Body of pancreas (tissue), 4 donors: Measurements from ENCODE around the gene MRPL14. TPM values are rescaled to one million over a fixed set of nuclear protein-coding genes. Genes with fewer than 3 reads are reported as not detected.

Source experiments
- ATAC-seq: fragments of 150-250 bp; one replicate; pipeline ENCODE4 v1.9.1; 2016
- DNase-seq, 4 donors: peaks; one replicate each; pipeline ENCODE4 v3.0.0-alpha.2; 2019
- H3K27ac ChIP-seq, 4 donors: fragments of 200-600 bp; sonication (generic); 1 replicate in 3 of 4; 2 replicates in 1 of 4; pipeline versions ENCODE4 v1.5.1 to v1.6.1; 2016 to 2019; ENCODE audit warnings: mild to moderate bottlenecking in 1 of 4, mixed read lengths in 1 of 4, moderate library complexity in 1 of 4
- H3K27me3 ChIP-seq, 2 donors: fragments of 200-600 bp; sonication (generic); one replicate each; pipeline ENCODE4 v1.6.0; 2016; ENCODE audit warnings: mild to moderate bottlenecking in 1 of 2
- H3K36me3 ChIP-seq, 2 donors: fragments of 200-600 bp; sonication (generic); replicated peaks in 1 of 2; 2 replicates each; pipeline ENCODE4 v1.5.1; 2016; ENCODE audit warnings: low read depth in 2 of 2; ENCODE audit not compliant: insufficient read depth in 1 of 2
- H3K4me1 ChIP-seq: fragments of 200-600 bp; sonication (generic); one replicate; pipeline ENCODE4 v1.6.0; 2016
- H3K4me3 ChIP-seq, 2 donors: fragments of 200-600 bp; sonication (generic); 1 replicate in 1 of 2; 2 replicates in 1 of 2; pipeline ENCODE4 v1.5.1; 2016 to 2019
- H3K9me3 ChIP-seq, 3 donors: fragments of 200-600 bp; sonication (generic); 1 replicate in 2 of 3; 2 replicates in 1 of 3; pipeline ENCODE4 v1.5.1; 2016
- CTCF ChIP-seq, 7 experiments: fragments of 450-650 bp in 4 of 7; fragments of 200-600 bp in 3 of 7; sonication (generic) in 3 of 7; IDR thresholded peaks; one replicate each; pipeline ENCODE4 v1.5.1; 2016 to 2019; ENCODE audit warnings: antibody characterized with exemption in 7 of 7
- POLR2A ChIP-seq, 3 donors: fragments of 450-650 bp; IDR thresholded peaks; one replicate each; pipeline ENCODE4 v1.6.1; 2016; ENCODE audit warnings: antibody characterized with exemption in 3 of 3, mild to moderate bottlenecking in 2 of 3
- WGBS, 2 donors: methylation state at CpG; one replicate each; pipeline ENCODE4 v1.1.5; 2017; 5-methylcytosine and 5-hydroxymethylcytosine counted together
- intact Hi-C: fragments of 100-400 bp; cut with DNase I; formaldehyde crosslinking; loops from one replicate; pipeline ENCODE4 v1.15.1; 2023
- total RNA-seq, 2 donors: library from RNA; depleted of rRNA; stranded (reverse); fragments of >200 nt; gene quantifications; one replicate each; pipeline ENCODE4 v1.1.0, GENCODE V29; 2016

The MRPL14 gene
- total RNA-seq, 2 donors from 2014 or later, result 14.8 to 20.8 TPM

- Histone ChIP-seq H3K4me1 (no peaks in the 10 kb centered on the region), H3K27ac (no peak overlapping the region), H3K9me3 (no peaks in the 10 kb centered on the region), H3K36me3 (no peaks in the 10 kb centered on the region), H3K4me3 (no peak overlapping the region), H3K27me3 (no peaks in the 10 kb centered on the region)
- 72 to 79% methylated on average over 7 to 13 of the region's 13 CpGs for WGBS, 2 donors
- intact Hi-C loops, result no loop called here
- DNase-seq, result no peak
- ATAC-seq, result no peak
- TF ChIP-seq CTCF (IDR thresholded peaks at IDR 0.05), result no peak
- TF ChIP-seq POLR2A (IDR thresholded peaks at IDR 0.05), result no peak
Observed at GRCh38 chr6:44065443-44066140, 61.7 kb downstream of the MRPL14 start.

- H3K27me3 ChIP-seq, result no peaks in the 10 kb centered on the region
- H3K9me3 ChIP-seq, result no peaks in the 10 kb centered on the region
- ATAC-seq (no peak), DNase-seq (no peak)
- no peaks in the 10 kb centered on the region for H3K36me3 ChIP-seq
- no peak overlapping the region for H3K27ac ChIP-seq
- TF ChIP-seq CTCF (IDR thresholded peaks at IDR 0.05), result no peak
- WGBS, 2 donors, result 83 to 96% methylated on average over 1 to 3 of the region's 3 CpGs
- H3K4me3 ChIP-seq, result no peak overlapping the region
- H3K4me1 ChIP-seq, result no peaks in the 10 kb centered on the region
- intact Hi-C loops, result no loop called here
Observed at GRCh38 chr6:44064948-44065272, 62.3 kb downstream of the MRPL14 start.

GRCh38 chr6:44064089-44064947 lies 62.9 kb downstream of the MRPL14 start:
- 63 to 70% methylated on average over 9 to 16 of the region's 17 CpGs for WGBS, 2 donors
- ATAC-seq, result peak; percentile 64
- DNase-seq, result peak in 3 of 4 donors; percentile 33 to 84 (median 39)
- Histone ChIP-seq H3K27ac (peak overlapping the region in 1 of 4 donors; percentile 19), H3K9me3 (no peaks in the 10 kb centered on the region), H3K27me3 (no peaks in the 10 kb centered on the region), H3K36me3 (no peaks in the 10 kb centered on the region), H3K4me3 (no peak overlapping the region), H3K4me1 (no peaks in the 10 kb centered on the region)
- TF ChIP-seq POLR2A (IDR thresholded peaks at IDR 0.05) (peak in 1 of 3 donors; percentile 26), CTCF (IDR thresholded peaks at IDR 0.05) (no peak)
- intact Hi-C loops, result no loop called here

- DNase-seq (no peak), ATAC-seq (no peak)
- 79 to 95% methylated on average over 3 of the region's 3 CpGs for WGBS, 2 donors
Observed at GRCh38 chr6:44063561-44064059, 63.6 kb downstream of the MRPL14 start.

More at GRCh38 chr6:44063561-44064059, 63.6 kb downstream of the MRPL14 start:
- H3K27ac ChIP-seq, result no peak overlapping the region
- no peak overlapping the region for H3K4me3 ChIP-seq
- intact Hi-C loops, result no loop called here
- H3K36me3 ChIP-seq, result no peaks in the 10 kb centered on the region
- no peaks in the 10 kb centered on the region for H3K9me3 ChIP-seq
- no peaks in the 10 kb centered on the region for H3K4me1 ChIP-seq
- H3K27me3 ChIP-seq, result no peaks in the 10 kb centered on the region
- TF ChIP-seq CTCF (IDR thresholded peaks at IDR 0.05) (no peak), POLR2A (IDR thresholded peaks at IDR 0.05) (no peak)

Other genes with a start within 250 kb of the MRPL14 start
- gene TMEM63B, start 102 bp upstream of the MRPL14 start, total RNA-seq, result 10 to 100 TPM in 1 of 2 donors, 1 to 10 TPM in 1; 7.6 to 11.9 TPM
- gene CAPN11, start 31.4 kb upstream of the MRPL14 start, total RNA-seq, result under 1 TPM in 1 of 2 donors, not detected in 1; 0.66 TPM
- 1 to 10 TPM in 1 of 2 donors, not detected in 1; 4.2 TPM for gene MYMX, start 89.5 kb upstream of the MRPL14 start, total RNA-seq
- 10 to 100 TPM; 44.8 to 90.3 TPM for gene SLC29A1, start 96.1 kb upstream of the MRPL14 start, total RNA-seq
- 100 to 1,000 TPM; 269 to 441 TPM for gene HSP90AB1, start 119.6 kb upstream of the MRPL14 start, total RNA-seq
- 10 to 100 TPM; 31.1 to 33.9 TPM for gene SLC35B2, start 130.1 kb upstream of the MRPL14 start, total RNA-seq
- 10 to 100 TPM; 18.9 to 68.6 TPM for gene NFKBIE, start 138.1 kb upstream of the MRPL14 start, total RNA-seq
- gene TMEM151B, start 143.0 kb upstream of the MRPL14 start, total RNA-seq, result under 1 TPM; under 0.01 to 0.66 TPM
- 10 to 100 TPM in 1 of 2 donors, 1 to 10 TPM in 1; 9.6 to 17.8 TPM for gene AARS2, start 185.9 kb upstream of the MRPL14 start, total RNA-seq
- not detected for gene SPATS1, start 215.2 kb upstream of the MRPL14 start, total RNA-seq